GM19395 (cell line): ENCODE results near the gene CDK6.
"Not testable (repeated sequence)": the region's sequence is repeated elsewhere in the genome, so short reads cannot be mapped to it uniquely, and the experiment has no call there.

Experiments
- ATAC-seq: cut with Tn5 transposase; IDR thresholded peaks from one replicate; pipeline ENCODE4 v1.9.1; 2021; ENCODE audit warnings: mild to moderate bottlenecking, moderate library complexity; ENCODE audit not compliant: unreplicated experiment

The CDK6 gene

GRCh38 chr7:92604517-92604916, 231.9 kb downstream of the CDK6 start:
- not testable (repeated sequence) for ATAC-seq

GRCh38 chr7:92603089-92603445, 233.3 kb downstream of the CDK6 start:
- no peak for ATAC-seq

GRCh38 chr7:92602352-92603088, 233.9 kb downstream of the CDK6 start:
- ATAC-seq, result no peak

GRCh38 chr7:92598310-92598981, 237.9 kb downstream of the CDK6 start:
- ATAC-seq, result peak; percentile 90

- no peak for ATAC-seq
These were observed 241.1 kb downstream of the CDK6 start for GRCh38 chr7:92595281-92595680.

GRCh38 chr7:92594746-92595145, 241.6 kb downstream of the CDK6 start:
- ATAC-seq, result no peak

GRCh38 chr7:92590711-92591310, 245.6 kb downstream of the CDK6 start:
- ATAC-seq, result no peak

- ATAC-seq, result no peak
These were observed 247.3 kb downstream of the CDK6 start for GRCh38 chr7:92589056-92589455.

- no peak for ATAC-seq
These were observed 247.8 kb downstream of the CDK6 start for GRCh38 chr7:92588561-92588960.

- ATAC-seq, result no peak
These were observed 249.5 kb downstream of the CDK6 start for GRCh38 chr7:92586841-92587240.

GRCh38 chr7:92586403-92586802, 250.0 kb downstream of the CDK6 start:
- no peak for ATAC-seq

GRCh38 chr7:92584953-92585352, 251.4 kb downstream of the CDK6 start:
- no peak for ATAC-seq

GRCh38 chr7:92582948-92583347, 253.4 kb downstream of the CDK6 start:
- no peak for ATAC-seq

GRCh38 chr7:92576296-92576695, 260.1 kb downstream of the CDK6 start:
- ATAC-seq, result no peak

- no peak for ATAC-seq
These were observed 267.2 kb downstream of the CDK6 start for GRCh38 chr7:92569137-92569536.

GRCh38 chr7:92567460-92567859, 268.9 kb downstream of the CDK6 start:
- ATAC-seq, result no peak

- ATAC-seq, result no peak
These were observed 273.0 kb downstream of the CDK6 start for GRCh38 chr7:92563345-92563744.

- no peak for ATAC-seq
These were observed 275.8 kb downstream of the CDK6 start for GRCh38 chr7:92560602-92561001.

GRCh38 chr7:92557808-92558362, 278.5 kb downstream of the CDK6 start:
- ATAC-seq, result no peak

- no peak for ATAC-seq
These were observed 279.1 kb downstream of the CDK6 start for GRCh38 chr7:92557249-92557648.
